H54 (cell line): Measurements from ENCODE around the gene OGFR.
A peak's percentile ranks its signal among the peaks of the same experiment; 100 is the strongest.

Experiments
- DNase-seq: peaks from one replicate; pipeline ENCODE4 v3.0.0; 2011; ENCODE audit warnings: low spot score, mixed read lengths; ENCODE audit not compliant: insufficient read length
- FAIRE-seq: peaks from 3 replicates; lab custom pipeline; 2011; peaks lifted over from hg19 to GRCh38; lab: Jason Lieb, UNC
- POLR2A ChIP-seq: IDR thresholded peaks from 2 replicates; pipeline ENCODE4 v1.6.1; 2011; ENCODE audit warnings: low read depth, mild to moderate bottlenecking, low read length

OGFR gene

GRCh38 chr20:62782149-62782892, 22.3 kb upstream of the OGFR start:
- FAIRE-seq (no peak), DNase-seq (no peak)
- no peak for TF ChIP-seq POLR2A

GRCh38 chr20:62782893-62783278, 21.7 kb upstream of the OGFR start:
- DNase-seq (no peak), FAIRE-seq (no peak)

DNA sequence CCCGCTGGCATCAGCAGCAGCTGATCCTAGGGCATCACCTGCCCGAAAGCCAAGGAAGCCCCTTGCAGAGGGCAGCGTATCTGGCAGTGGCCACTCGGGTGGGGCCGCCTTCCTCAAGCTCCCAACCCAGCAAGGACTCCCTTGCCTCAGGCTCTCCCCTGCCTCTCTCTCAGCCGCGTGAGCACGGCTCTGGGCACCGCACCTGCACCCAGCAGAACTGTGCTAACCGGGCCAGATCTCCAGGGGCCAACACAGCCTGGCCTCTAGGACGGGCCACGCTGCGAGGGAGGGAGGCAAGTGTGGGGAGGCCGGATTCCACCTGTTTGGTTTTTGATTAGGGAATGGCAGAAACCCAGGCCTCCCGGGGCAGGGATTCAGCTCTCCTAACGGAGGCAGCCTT, 20.1 kb upstream of the OGFR start:
- no peak for FAIRE-seq
- no peak for TF ChIP-seq POLR2A
- no peak for DNase-seq

More at GRCh38 chr20:62782893-62783278, 21.7 kb upstream of the OGFR start:
- TF ChIP-seq POLR2A = no peak

GRCh38 chr20:62785393-62785792, 19.2 kb upstream of the OGFR start:
- no peak for TF ChIP-seq POLR2A
- no peak for DNase-seq
- FAIRE-seq = no peak

DNA sequence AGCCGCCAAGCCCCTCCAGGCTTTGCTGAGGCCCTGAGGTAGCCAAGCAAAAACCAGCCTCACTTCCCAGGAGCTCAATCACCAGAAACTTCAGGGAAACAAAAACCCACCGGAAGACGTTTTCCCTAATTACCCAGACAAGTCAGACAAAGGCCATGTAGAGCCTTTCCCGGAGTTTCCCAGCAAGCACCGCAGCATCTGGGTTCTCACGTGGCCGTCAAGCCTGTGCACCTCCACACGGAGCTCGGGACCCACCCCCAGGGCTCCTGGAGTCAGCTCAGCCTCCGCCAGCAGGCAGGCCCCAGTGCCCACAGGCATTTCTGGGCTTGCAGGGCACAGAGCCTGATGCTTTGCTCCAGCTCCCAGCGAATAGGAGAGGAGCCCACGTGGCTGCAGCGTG, 18.5 kb upstream of the OGFR start:
- TF ChIP-seq POLR2A = no peak
- no peak for DNase-seq
- no peak for FAIRE-seq

- DNase-seq (no peak), FAIRE-seq (no peak)
- TF ChIP-seq POLR2A = no peak
Observed at GRCh38 chr20:62787321-62787720, 17.3 kb upstream of the OGFR start.

GRCh38 chr20:62787866-62788265, 16.8 kb upstream of the OGFR start:
- no peak for TF ChIP-seq POLR2A
- FAIRE-seq = no peak

GRCh38 chr20:62788607-62789006, 16.0 kb upstream of the OGFR start:
- TF ChIP-seq POLR2A = no peak
- FAIRE-seq = no peak
- no peak for DNase-seq

More at GRCh38 chr20:62787866-62788265, 16.8 kb upstream of the OGFR start:
- no peak for DNase-seq

GRCh38 chr20:62790075-62790474, 14.6 kb upstream of the OGFR start:
- no peak for FAIRE-seq
- no peak for TF ChIP-seq POLR2A
- no peak for DNase-seq

DNA sequence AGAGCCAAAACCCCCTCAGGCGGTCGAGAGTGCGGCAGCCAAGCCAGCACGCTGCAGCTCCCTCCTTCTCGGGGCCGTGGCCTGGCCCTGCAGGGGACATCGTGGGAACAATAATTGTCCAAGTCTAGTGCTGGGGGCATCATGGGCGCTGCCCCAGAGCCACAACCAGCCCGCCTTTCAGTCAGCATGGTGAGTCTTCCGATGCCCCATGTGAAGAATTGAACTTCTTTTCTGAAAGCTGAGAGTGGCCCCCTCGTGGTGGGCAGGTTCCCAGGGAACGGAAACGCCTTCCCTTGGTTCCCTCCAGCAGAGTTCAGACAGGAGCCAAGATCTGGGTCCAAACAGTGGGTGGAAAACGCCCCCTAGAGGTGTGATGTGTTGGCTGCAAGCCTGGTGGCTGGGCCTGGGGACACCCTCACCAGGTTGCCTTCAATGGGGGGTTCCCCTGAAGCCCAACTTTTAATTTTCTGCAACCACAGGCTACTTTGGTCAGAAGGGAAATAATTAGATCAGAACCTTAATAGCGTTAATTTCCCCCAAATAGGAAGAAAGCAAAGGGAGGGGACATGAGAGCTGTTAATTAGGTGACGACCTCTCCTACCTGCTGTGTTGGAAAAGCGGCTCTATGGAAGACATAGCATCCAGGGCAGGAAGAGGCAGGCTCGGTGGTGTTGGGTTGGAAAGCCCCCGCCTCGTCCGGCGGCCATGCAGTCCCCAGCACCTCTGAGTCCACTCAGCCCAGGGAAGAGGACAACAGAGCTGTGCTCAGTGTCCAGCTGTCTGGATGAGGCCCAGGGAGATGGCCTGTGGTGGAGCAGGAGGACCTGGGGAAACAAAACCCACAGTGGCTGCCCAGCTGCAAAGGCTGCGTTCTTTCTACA, 13.1 kb upstream of the OGFR start:
- TF ChIP-seq POLR2A = no peak
- peak; percentile 90 for DNase-seq
- FAIRE-seq = no peak

- peak; percentile 72 for DNase-seq
- FAIRE-seq = no peak
- no peak for TF ChIP-seq POLR2A
Observed at GRCh38 chr20:62792182-62792939, 12.3 kb upstream of the OGFR start.

DNA sequence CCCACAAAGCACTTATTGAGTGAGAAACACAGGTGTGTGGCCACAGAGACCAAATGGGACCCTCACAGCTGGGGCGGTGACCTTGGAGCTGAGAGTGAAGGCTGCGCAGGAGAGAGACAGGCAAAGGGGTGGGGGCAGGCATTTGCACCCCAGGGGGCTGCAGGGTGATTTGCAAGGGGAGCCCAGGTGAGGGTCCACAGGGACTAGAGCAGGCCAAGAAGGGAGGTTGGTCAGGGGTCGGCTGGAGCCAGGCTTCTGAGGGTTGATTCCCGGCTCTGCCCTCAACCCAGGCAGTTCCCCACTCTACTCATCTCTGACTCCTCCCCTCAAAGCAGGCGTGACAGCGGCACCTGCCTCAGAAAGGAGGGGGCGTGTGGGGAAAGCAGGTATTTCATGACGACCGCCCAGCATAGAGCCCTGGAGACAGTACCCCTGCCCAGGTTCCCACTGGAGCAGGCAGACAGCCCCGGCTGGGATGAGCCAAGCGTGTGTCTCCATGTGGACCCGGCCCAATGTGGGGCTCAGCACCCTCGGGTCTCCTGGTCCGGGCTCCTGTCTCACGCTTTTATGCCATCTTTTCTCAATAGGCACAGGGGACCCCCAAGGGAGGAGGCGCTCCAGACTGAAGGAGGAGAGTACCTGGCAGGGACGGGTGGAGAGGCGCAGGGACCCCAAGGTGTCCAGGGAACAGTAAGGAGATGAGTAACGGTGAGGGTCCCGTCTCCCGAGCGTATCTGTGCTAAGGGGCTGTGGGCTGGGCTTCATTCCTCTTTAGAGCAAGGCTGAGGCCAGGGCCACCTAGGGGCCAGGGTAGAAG, 11.5 kb upstream of the OGFR start:
- no peak for FAIRE-seq
- no peak for TF ChIP-seq POLR2A
- DNase-seq = no peak

- DNase-seq (no peak), FAIRE-seq (no peak)
- no peak for TF ChIP-seq POLR2A
Observed at GRCh38 chr20:62793757-62794006, 11.0 kb upstream of the OGFR start.
